Aorta (tissue), 5 donors: Measurements from ENCODE around the gene ADGRL3. TPM values are rescaled to one million over a fixed set of nuclear protein-coding genes. Genes with fewer than 3 reads are reported as not detected.

ENCODE experiments used
- ATAC-seq: fragments of 200-7000 bp; cut with Tn5 transposase; one replicate; pipeline ENCODE4 v1.9.1; 2022; ENCODE audit warnings: moderate library complexity; ENCODE audit not compliant: low FRiP score
- DNase-seq, 2 donors: peaks; one replicate each; pipeline ENCODE4 v3.0.0-alpha.2; 2020
- H3K27ac ChIP-seq, 2 donors: one replicate each; pipeline ENCODE4 v1.5.1; 2013; ENCODE audit warnings: low read length in 2 of 2, mild to moderate bottlenecking in 2 of 2, moderate library complexity in 2 of 2, control low read depth in 1 of 2, inconsistent platforms in 1 of 2, low read depth in 1 of 2
- H3K27me3 ChIP-seq, 2 donors: one replicate each; pipeline ENCODE4 v1.6.1; 2013; ENCODE audit warnings: control low read depth in 1 of 2, low read length in 1 of 2, mild to moderate bottlenecking in 1 of 2, moderate library complexity in 1 of 2; ENCODE audit not compliant: insufficient read depth in 2 of 2, control insufficient read depth in 1 of 2
- H3K36me3 ChIP-seq, 2 donors: one replicate each; pipeline ENCODE4 v1.6.1; 2013; ENCODE audit warnings: control low read depth in 1 of 2, low read length in 1 of 2, mild to moderate bottlenecking in 1 of 2; ENCODE audit not compliant: insufficient read depth in 2 of 2, control insufficient read depth in 1 of 2
- H3K4me1 ChIP-seq, 2 donors: one replicate each; pipeline ENCODE4 v1.6.1; 2013; ENCODE audit warnings: low read length in 2 of 2, control low read depth in 1 of 2, mild to moderate bottlenecking in 1 of 2, moderate library complexity in 1 of 2; ENCODE audit not compliant: insufficient read depth in 2 of 2, control insufficient read depth in 1 of 2
- H3K4me3 ChIP-seq, 2 donors: one replicate each; pipeline ENCODE4 v1.5.1; 2013; ENCODE audit warnings: low read length in 2 of 2, control low read depth in 1 of 2, mild to moderate bottlenecking in 1 of 2
- H3K9me3 ChIP-seq: one replicate; pipeline ENCODE4 v1.6.1; 2013; ENCODE audit warnings: mild to moderate bottlenecking, low read length; ENCODE audit not compliant: control insufficient read depth
- WGBS, 2 donors: extraction: QIAGEN DNeasy Blood & Tissue Kit; methylation state at CpG; one replicate each; pipeline ENCODE4 v1.1.7; 2013; 5-methylcytosine and 5-hydroxymethylcytosine counted together
- intact Hi-C, 2 donors: fragments of 100-400 bp; cut with DNase I; formaldehyde crosslinking; loops; one replicate each; pipeline versions ENCODE4 v1.14.2 to v1.15.0; 2022
- polyA plus RNA-seq, 2 donors: library from polyadenylated mRNA; stranded (reverse); fragments of 200-250 nt; gene quantifications; one replicate each; pipeline ENCODE4 v1.2.3, GENCODE V29; 2013
- total RNA-seq, 2 donors: library from RNA; stranded (reverse); fragmentation: NEBNext Ultra II Directional; extraction: Animal tissue kit (Norgen Biotek cat#: 25700); gene quantifications; one replicate each; pipeline ENCODE4 v1.2.1, GENCODE V29; 2021
- donor health status: healthy with polysubstance abuse.
- donor health status: Bipolar disorder and iron deficiency.
- donor health status: DM: no; HTN: no; CAD: no.
- donor health status: DM: no; HTN: no; CAD: no.
- donor health status: DM: yes; HTN: yes; CAD: no.

ADGRL3 gene
- total and polyA plus RNA-seq, 4 donors = 1.8 to 110 (median 20.7) TPM

- no peak overlapping the region for H3K4me3 ChIP-seq
- no peak overlapping the region for H3K27ac ChIP-seq
- ATAC-seq = no peak
- no peaks in the 10 kb centered on the region for H3K27me3 ChIP-seq
- intact Hi-C loops = no loop called here
- H3K36me3 ChIP-seq = no peaks in the 10 kb centered on the region
- 69 to 76% methylated on average over 3 of the region's 3 CpGs for WGBS, 2 donors
- H3K4me1 ChIP-seq = no peaks in the 10 kb centered on the region
- no peak for DNase-seq
- H3K9me3 ChIP-seq = no peaks in the 10 kb centered on the region
Observed at GRCh38 chr4:62015043-62015739, 815.1 kb downstream of the ADGRL3 start.

GRCh38 chr4:62018537-62018936 lies 818.4 kb downstream of the ADGRL3 start:
- H3K27ac ChIP-seq = no peak overlapping the region
- intact Hi-C loops = no loop called here
- ATAC-seq (no peak), DNase-seq (no peak)
- peaks cover 0 to 1% of the 10 kb centered on the region in 2 donors for H3K4me1 ChIP-seq
- H3K4me3 ChIP-seq = no peak overlapping the region
- no peaks in the 10 kb centered on the region for H3K27me3 ChIP-seq
- no peaks in the 10 kb centered on the region for H3K36me3 ChIP-seq
- no peaks in the 10 kb centered on the region for H3K9me3 ChIP-seq
- WGBS, 2 donors = 96 to 99% methylated on average over 4 of the region's 4 CpGs

GRCh38 chr4:62023633-62024032 lies 823.5 kb downstream of the ADGRL3 start:
- Histone ChIP-seq H3K9me3 (no peaks in the 10 kb centered on the region), H3K36me3 (no peaks in the 10 kb centered on the region), H3K27me3 (no peaks in the 10 kb centered on the region), H3K27ac (no peak overlapping the region), H3K4me3 (no peak overlapping the region), H3K4me1 (peaks cover 0 to 1% of the 10 kb centered on the region in 2 donors)
- intact Hi-C loops = no loop called here
- no peak for ATAC-seq
- DNase-seq = no peak
- WGBS, 2 donors = 89 to 93% methylated on average over 3 of the region's 3 CpGs

GRCh38 chr4:62028745-62029144 lies 828.6 kb downstream of the ADGRL3 start:
- H3K9me3 ChIP-seq = no peaks in the 10 kb centered on the region
- DNase-seq = no peak
- no peak for ATAC-seq
- no peak overlapping the region for H3K4me3 ChIP-seq
- no peaks in the 10 kb centered on the region for H3K4me1 ChIP-seq
- WGBS, 2 donors = 67 to 68% methylated on average over 2 of the region's 2 CpGs
- intact Hi-C loops = no loop called here
- H3K27ac ChIP-seq = no peak overlapping the region
- no peaks in the 10 kb centered on the region for H3K36me3 ChIP-seq
- no peaks in the 10 kb centered on the region for H3K27me3 ChIP-seq

DNA sequence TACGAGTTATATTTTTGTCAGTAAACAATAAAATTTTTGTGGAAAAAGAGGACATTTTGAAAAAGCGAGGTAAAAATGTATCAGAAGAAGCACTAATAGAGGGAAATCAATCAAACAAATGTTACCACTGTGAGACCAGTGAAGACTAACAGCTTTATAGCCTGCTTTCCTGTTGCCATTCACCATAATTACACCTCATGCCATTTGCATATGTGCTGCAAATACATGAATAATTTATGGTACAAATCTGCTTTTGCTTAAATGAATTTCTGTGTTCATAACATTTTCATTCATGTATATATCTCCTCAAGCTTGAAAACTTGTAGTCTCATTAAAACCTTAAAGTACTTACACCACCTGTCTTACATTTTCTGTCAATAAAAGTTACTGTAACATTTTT lies 830.8 kb downstream of the ADGRL3 start:
- H3K27me3 ChIP-seq = no peaks in the 10 kb centered on the region
- WGBS, 2 donors = 70 to 95% methylated on average over 2 of the region's 2 CpGs
- no peaks in the 10 kb centered on the region for H3K9me3 ChIP-seq
- no peak for DNase-seq
- H3K4me1 ChIP-seq = no peaks in the 10 kb centered on the region
- intact Hi-C loops = no loop called here
- H3K36me3 ChIP-seq = no peaks in the 10 kb centered on the region
- no peak overlapping the region for H3K4me3 ChIP-seq
- no peak for ATAC-seq
- H3K27ac ChIP-seq = no peak overlapping the region

DNA sequence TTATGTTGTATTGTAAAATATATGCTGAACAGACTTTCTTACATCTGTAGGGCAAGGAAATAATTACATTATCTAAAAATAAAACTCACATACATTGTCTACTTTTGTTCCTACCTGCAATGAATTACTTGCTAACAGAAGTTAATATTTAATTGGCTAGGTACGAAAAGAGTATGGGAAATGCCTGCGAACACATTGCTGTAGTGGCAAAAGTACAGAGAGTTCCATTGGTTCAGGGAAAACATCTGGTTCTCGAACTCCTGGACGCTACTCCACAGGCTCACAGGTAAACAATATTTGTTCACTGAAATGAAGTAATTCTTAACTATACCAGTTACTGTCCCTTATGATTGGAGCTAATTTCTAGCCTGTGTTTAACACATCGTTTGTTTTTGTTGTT lies 837.4 kb downstream of the ADGRL3 start:
- intact Hi-C loops = no loop called here
- no peaks in the 10 kb centered on the region for H3K36me3 ChIP-seq
- 94 to 95% methylated on average over 5 of the region's 5 CpGs for WGBS, 2 donors

DNA sequence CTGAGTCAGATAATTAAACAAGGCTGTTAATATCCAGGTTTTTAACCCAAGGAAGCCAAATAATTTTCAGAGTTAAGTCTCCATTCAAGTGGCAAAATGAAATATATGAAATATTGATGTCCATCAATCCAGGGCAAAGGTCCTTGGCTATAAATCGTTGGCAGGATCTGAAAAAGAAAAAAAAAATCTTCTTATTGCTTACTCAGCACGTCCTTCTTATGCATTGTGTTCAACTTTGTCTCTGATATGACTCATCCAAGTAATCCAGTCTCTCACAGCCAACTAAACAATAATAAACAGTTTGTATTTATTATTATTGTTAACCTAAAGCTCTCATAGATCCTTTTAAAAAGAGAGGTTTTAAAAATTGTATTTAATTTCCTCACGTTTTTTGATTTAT lies 851.2 kb downstream of the ADGRL3 start:
- WGBS, 2 donors = 86 to 94% methylated on average over 3 of the region's 3 CpGs
- no peak for ATAC-seq

More for the DNA sequence above, 837.4 kb downstream of the ADGRL3 start:
- no peak for DNase-seq
- Histone ChIP-seq H3K27me3 (no peaks in the 10 kb centered on the region), H3K27ac (no peak overlapping the region), H3K4me3 (no peak overlapping the region), H3K9me3 (no peaks in the 10 kb centered on the region), H3K4me1 (no peaks in the 10 kb centered on the region)
- no peak for ATAC-seq

GRCh38 chr4:62053974-62054373 lies 853.8 kb downstream of the ADGRL3 start:
- Histone ChIP-seq H3K9me3 (no peaks in the 10 kb centered on the region), H3K27me3 (no peaks in the 10 kb centered on the region), H3K4me1 (no peaks in the 10 kb centered on the region), H3K4me3 (no peak overlapping the region), H3K36me3 (no peaks in the 10 kb centered on the region), H3K27ac (no peak overlapping the region)
- ATAC-seq = no peak
- no peak for DNase-seq
- intact Hi-C loops = no loop called here

More for the DNA sequence above, 851.2 kb downstream of the ADGRL3 start:
- intact Hi-C loops = no loop called here
- Histone ChIP-seq H3K9me3 (no peaks in the 10 kb centered on the region), H3K4me1 (no peaks in the 10 kb centered on the region), H3K36me3 (no peaks in the 10 kb centered on the region), H3K27ac (no peak overlapping the region), H3K27me3 (no peaks in the 10 kb centered on the region), H3K4me3 (no peak overlapping the region)
- no peak for DNase-seq

- 76 to 88% methylated on average over 1 of the region's 1 CpG for WGBS, 2 donors
- no peak for DNase-seq
- Histone ChIP-seq H3K36me3 (no peaks in the 10 kb centered on the region), H3K27ac (no peak overlapping the region), H3K9me3 (no peaks in the 10 kb centered on the region), H3K27me3 (no peaks in the 10 kb centered on the region), H3K4me3 (no peak overlapping the region), H3K4me1 (no peaks in the 10 kb centered on the region)
- intact Hi-C loops = no loop called here
- ATAC-seq = no peak
Observed at GRCh38 chr4:62057031-62057430, 856.9 kb downstream of the ADGRL3 start.
